GM12891 (cell line): ENCODE results near the gene MEGF6.

ENCODE experiments used
- POLR2A ChIP-seq: IDR thresholded peaks from 2 replicates; pipeline ENCODE4 v1.6.1; 2011; ENCODE audit warnings: low read depth, low read length, control low read depth
- POLR2AphosphoS5 ChIP-seq: IDR thresholded peaks from 2 replicates; pipeline ENCODE4 v1.6.1; 2011; ENCODE audit warnings: low read depth, low read length, control low read depth
- SPI1 ChIP-seq: IDR thresholded peaks from 2 replicates; pipeline ENCODE4 v1.6.1; 2011; ENCODE audit warnings: low read depth, low read length, control low read depth
- TAF1 ChIP-seq: IDR thresholded peaks from 2 replicates; pipeline ENCODE4 v1.6.1; 2011; ENCODE audit warnings: low read depth, low read length, control low read depth

- TF ChIP-seq POLR2A (no peak), POLR2AphosphoS5 (no peak), TAF1 (no peak), SPI1 (no peak)
Measured at GRCh38 chr1:3529099-3529729, 82.1 kb downstream of the MEGF6 start.
